HT1080 (cell line): Measurements from ENCODE around the gene HCN4. TPM values are rescaled to one million over a fixed set of nuclear protein-coding genes. Genes with fewer than 3 reads are reported as not detected.

ENCODE experiments used
- DNase-seq: peaks from one replicate; pipeline ENCODE4 v3.0.0-alpha.2; 2015; ENCODE audit warnings: low read depth
- total RNA-seq: library from RNA; depleted of rRNA; stranded (reverse); fragments of >200 nt; shearing (Covaris generic); gene quantifications from 2 replicates; pipeline ENCODE4 v1.2.3, GENCODE V29; 2014

HCN4 gene
- total RNA-seq, 1 experiment from 2014 or later: not detected

DNA sequence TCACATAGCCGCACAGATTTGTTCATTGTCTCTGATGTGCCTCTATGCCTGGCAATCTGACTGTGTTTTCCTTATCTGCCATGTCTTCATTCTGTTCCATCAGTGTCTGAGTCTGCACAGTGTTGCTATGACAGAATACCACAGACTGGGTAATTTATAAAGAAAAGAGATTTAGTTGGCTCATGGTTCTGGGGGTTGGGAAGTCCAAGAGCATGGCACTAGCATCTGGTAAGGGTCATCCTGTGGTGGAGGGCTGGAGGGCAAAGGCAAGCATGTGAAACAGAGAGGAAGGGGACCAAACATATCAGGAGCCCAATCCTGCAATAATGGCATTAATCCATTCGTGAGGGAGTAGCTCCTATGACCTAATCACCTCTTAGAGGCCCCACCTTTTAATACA, 11.9 kb upstream of the HCN4 start:
- no peak for DNase-seq

DNA sequence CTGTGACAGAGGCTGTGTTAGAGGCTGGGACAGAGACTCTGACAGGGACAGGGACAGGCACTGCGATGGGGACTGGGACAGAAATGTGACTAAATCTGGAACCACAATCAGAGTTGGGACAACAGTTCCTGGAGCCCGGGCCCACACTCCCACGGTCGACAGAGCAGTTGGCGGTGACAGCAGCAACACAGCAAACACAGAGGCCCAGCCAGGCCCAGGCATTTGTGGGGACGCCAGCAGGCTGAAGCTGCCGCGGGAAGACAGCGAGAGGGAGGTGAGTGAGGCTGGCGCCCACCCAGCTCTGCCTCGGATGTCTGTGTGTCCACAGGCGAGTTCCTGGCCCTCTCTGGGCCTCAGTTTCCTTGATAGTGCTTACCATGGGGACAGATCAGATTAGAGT, 9.3 kb upstream of the HCN4 start:
- DNase-seq: no peak

DNA sequence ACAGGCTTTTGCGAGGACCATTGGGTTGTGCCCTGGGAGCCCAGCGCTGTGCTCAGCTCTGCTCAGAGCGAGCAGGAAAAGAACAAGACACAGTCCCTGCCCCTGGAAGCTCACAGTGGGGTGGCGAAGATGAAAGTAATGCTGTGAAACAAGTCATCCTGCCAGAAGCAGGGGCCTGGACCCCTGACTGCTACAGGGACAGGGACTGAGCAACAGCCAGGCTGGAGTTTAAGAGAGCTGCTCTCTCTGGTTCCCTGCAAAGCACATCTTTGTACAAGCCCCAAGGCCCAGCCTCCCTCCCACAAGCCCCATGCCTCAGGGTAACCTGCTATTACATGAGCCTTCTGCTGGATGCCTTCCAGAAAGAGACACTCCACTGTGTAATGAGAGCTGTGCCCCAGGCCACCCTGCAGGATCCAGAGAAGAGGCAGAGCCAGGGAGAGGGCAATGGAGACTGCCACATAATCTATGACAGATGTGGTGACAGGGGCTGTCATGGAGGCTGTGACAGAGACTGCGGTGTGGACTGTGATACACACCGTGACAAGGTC, 7.1 kb upstream of the HCN4 start:
- DNase-seq: no peak

DNA sequence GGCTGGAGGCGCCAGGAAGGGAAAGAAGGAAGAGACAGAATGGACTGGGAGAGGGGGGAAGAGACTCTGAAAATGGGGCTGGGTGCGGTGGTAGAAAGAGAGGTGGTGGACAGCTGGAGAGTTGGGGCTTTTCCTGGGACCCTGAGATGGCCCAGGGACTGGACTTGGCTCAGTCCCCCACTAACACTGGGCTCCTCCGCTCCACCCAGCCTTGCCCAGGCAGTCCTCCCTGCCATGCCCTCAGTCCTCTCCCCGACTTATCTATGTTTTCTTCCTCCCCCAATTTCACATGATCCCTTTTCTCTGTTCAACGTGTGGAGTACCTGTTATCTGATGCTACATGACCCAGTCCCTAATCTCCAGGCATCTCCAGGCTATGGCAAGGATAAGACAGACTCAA, 6.3 kb upstream of the HCN4 start:
- DNase-seq: no peak

DNA sequence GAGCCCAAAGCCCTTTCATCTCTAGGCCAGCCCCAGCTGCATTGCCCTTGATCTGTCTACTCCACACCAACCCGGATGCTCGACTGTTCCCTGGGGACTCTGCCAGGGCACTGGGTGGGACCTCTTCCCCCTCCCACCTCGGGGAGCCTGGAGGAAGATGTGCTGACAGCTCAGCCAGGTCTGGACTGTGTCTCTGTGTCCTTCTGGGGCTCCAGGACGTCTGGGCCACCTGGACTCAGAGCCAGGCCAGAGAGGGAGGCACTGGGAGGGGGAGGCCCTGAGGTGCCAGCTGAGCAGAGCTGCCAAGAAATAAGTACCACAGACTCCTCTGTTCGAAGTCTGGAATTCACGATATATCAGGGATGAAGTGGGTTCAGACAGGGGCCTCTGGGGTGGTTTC, 5.8 kb upstream of the HCN4 start:
- no peak for DNase-seq

DNA sequence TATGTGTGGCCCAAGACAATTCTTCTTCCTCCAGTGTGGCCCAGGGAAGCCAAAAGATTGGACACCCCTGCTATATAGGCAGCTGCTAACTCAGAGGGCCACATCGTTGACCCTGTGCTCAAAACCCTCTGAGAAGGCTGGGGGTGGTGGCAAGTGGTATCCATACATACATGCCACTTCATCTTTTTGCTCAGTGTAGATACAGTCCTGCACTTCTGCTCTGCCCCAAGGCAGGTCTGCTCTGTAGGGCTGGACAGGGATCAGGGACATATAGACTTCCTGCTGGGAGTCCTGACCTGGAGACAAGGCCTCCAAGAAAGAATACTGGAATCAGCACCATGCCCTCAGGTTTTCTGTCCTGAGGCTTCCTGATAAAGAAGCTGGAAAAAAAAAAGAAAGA, 4.5 kb upstream of the HCN4 start:
- DNase-seq: no peak

DNA sequence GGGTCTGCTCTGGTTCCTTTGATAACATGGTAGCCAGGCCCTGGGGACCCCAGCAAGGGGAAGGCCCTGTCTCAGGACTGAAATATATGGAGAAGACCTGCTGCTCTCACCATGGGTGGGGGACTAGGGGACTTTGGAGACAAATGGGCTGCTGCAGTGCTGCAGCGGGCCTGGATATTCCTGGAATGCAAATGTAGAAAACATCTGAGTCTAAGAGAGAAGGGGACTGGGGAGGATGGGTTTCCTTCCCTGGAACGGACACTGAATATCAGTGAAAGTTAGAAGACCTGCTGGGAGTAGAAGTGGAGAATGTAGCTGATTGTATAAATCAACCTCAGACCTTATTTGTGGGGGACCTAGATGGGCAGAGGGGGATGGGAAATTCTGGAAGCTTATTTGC, 3.1 kb upstream of the HCN4 start:
- DNase-seq: no peak

DNA sequence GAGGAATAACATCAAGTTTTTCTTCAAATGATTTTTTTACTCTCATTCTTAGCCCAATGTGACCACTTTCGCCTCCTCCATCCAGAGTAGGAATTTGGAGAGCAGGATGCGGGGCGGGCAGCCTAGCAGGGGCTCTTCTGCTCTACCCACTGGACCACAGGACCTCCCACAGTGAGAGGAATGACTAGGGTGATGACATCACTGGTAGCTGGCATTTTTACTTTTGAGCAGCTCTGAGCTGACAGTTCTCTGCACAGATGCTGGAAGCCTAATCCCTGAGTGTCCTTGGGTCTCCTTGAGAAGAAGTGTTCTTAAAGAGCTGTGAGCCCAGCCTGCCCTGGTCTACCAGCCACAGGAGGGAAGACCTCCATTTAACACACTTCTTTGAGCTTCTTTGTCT, 1.4 kb upstream of the HCN4 start:
- DNase-seq: no peak

DNA sequence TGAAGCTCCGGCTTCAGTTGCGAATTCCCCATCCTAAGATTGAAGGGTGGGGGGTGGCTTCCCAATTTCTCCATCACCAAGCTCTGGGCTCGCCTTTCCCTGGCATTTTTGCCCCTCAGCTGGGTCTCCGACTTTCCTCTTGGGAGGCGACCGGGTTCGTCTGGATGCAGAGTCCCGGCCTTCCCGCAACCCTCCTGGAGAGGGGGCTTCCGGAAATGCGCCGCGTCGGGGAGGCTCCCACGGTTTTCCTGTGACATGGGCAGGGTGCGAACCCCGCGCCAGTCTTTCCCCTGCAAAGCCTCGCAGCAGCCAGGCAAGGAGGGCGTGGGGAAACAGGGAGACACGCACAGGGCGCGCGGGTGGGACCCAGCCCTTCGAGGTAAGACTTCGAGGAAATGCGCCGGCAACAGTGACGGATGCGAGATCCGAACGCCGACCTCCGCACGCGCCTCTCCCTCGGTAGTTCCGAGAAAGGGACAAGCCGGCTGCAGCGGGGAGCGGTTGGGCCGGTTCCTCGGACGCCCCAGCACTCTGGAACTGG, 466 bp upstream of the HCN4 start:
- DNase-seq: no peak

DNA sequence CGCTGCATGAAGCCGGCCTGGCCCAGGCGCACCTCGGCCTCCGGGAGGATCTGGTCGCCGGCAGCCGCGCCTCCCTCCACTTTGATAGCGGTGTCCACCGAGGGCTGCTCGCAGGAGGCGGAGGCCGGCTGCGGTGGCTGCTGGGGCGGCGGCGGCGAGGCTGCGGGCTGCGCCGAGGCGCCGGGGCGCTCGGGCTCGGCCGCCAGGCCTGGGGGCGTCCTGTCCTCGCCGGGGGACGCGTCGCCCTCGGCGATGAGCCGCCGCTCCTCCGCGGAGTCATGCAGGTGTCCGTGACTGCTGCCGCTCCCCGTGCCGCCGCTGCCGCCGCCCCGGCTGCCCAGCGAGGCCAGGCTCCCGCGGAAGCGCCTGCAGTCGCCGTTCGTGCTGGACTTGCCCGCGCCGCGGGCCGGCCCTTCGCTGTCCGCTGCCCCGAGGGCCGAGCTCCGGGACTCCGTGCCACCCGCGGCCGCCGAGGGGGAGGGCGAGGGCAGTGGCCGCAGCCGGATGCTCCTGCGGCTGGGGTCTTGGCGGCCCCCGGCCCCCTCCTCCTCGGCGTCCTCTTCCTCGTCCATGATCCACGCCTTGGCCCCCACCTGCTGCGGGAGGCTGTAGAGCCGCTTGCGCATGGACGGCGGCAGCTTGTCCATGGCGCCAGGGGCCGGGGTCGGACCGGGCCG, 996 bp downstream of the HCN4 start:
- DNase-seq: no peak

DNA sequence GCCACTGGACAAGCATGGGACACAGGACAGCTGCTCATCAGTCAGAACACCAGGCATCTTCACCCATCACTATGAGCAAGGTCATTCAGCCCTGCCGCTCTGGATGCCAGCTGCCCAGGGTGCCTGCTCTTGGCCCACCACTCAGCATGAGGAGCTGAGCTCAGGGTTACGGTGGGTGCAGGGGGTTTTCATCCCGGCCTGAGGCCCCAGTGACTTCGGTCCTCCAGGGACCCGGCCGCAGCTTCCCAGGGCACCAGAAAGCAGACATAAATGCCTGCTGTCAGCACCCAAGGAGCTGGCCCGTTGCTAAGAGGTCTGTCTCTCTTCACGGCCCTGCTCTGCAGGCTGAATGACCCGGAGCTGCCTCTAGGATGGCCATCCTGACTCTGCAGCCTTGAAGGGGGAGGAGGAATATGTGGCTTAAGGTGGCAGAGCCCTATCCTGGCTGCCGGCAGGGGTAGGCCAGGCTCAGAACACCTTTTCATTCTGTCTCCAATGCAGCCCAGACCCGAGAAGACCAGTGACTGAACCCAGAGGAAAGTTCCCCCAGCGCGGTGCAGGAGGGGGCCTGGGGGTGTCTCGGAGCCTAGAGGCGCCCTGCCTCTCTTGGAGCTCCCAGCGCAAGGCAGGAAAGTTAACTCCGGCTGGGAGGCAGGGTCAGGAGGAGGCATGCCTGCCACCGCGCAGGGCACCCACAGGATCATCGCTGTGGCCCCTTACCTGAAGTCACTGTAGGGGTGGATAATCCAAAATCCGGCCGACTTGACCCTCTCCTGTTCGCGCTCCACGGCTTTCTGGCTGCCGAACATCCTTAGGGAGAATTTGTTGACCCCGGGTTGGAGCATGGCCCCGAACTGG, 1.8 kb downstream of the HCN4 start:
- no peak for DNase-seq

DNA sequence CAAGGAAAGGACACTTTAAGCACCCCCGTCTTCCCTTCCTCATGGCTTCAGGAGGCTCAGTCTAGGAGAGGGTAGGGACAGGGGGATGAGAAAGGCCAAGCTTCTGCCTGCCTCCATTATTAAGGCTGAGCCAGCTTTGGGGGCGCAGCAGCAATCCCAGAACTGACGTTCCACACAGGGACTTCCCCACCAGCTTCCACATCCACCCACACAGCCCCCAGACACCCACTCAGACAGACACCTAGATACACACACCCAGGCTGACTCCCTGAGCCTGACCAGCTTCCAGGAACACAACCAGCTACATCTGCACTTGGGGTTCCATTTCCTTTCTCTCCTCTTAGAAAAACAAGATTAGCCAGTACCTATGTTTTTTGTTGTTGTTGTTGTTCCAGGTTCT, 4.7 kb downstream of the HCN4 start:
- DNase-seq: no peak

DNA sequence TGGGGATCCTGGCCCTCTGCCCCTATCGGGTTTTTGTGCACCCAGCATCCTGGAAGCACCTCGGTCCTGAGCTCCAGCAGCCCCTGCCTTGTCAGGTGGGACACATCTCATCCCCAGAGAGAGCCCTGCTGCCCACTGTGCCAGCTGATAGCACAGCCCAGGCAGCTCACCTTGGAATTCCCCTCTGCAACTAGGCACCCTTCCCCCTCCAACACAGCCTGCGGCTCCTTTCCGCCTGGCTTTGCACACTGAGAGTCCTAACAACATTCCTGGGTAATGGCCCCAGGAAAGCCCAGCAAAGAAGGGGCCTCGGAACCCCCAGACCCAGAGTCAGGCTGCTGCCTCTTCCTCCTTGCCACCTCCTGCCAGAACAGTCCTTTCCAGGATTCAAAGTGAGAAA, 5.9 kb downstream of the HCN4 start:
- DNase-seq: no peak

DNA sequence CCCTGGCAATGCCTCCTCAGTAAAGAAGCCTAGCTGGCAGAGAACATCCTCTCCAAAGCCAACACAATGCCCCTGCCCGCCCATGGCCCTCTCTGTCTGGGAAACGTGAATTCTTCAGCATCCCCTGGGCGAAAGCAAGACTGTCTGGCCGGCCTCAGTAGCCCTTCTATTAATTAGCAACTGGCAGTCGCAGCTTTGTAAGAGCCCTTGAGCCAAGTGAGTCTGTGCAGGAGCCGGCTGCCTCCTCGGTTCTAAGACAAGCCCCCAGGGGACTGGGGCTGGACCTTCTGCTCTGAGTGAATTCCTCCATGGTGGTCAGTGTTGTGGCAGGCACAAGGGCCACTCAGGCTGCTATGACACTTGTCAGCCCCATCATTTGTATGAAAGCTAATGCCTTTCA, 7.4 kb downstream of the HCN4 start:
- no peak for DNase-seq

DNA sequence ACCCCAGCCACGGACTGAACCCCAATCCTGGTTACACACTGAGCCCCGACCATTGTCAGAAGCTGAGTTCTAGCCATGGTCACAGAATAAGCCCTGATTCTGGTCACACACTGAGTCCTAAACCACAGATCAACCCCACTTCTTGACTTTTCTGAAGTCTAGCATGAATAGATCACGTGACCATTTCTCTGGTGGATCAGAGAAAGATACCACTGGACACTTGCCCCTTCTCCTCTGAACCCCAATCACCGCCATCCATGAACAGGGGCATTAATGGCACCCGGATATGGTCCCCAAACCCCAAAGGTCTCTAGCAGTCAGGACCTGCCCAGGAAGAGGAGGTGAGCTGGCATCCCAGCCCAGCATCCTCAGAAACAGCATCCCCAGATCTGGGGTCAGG, 9.1 kb downstream of the HCN4 start:
- DNase-seq: no peak

DNA sequence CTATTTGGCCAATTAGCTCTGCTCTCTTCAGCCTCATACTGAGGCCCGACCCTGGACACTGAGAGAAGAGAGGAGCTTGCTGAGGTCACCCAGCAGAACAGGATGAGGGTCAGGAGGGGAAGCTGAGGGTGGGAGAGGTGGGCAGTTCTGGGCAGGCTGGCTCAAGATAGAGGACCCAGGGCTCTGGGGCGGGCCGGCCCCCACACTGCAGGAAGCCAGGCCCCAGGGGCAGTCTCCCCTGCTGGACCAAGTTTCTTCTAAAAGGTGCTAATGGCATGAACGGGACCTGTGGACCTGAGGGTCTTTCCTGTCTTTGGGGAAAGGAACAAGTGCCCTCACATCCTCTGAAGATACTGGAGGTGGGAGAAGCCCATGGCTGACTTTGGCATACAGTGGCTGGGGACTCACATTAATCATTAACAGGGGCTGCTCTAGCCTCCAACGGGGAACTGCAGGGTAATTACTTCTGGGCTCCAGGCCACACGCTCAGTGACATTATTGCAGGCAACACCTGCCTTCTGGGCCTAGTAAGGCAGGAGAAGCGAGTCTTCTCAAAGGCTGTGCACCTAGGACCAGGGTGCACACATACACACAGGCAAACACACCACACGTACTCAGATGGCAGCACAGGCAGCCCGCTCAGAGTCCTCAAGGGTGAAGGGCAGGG, 10.6 kb downstream of the HCN4 start:
- no peak for DNase-seq

DNA sequence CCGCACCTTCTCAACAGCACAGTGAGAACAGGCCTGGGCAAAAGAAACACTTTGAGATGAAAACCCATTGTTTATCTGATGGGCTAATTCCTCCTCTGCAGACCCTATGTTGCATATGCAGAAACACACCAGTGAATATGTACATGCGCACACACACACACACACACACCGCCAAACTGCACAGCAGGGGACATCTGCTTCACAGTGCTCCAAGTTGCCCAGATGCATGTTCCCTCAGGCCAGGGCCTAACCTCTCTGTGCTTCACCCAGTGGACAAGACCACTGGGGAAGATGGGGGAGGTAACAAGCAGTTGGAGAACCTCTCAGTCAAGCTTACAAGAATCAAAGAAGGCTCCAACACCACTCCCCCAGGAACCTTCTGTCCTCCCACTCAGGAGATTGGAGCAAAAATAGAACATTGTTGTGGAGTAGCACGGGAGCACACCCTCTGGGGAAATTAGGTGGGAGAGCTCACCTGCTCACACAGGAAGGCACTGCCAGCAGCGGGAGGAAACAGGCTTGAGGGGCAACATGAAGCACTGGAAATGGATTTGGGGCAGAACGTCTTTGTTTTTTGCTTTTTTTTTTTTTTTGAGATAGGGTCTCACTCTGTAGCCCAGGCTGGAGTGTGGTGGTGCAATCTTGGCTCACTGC, 13.0 kb downstream of the HCN4 start:
- DNase-seq: no peak

DNA sequence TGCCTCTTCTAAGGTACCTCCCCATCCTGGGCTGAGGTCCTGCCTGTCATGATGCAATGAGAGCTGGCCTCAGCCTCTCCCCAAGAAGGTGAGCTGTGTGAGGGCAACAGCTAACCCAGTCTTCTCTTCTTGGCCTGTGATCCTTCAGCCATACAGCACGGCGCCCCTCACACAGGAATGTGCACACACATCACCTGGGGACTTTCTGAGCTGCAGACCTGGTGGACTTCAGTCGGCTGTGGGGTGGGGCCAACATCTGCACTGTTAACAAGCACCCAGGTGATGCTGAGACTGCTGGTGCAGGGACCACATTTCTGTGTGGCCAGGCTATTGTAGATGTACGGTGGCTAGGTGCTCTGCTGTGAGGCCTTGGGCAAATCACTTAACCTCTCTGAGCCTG, 14.5 kb downstream of the HCN4 start:
- DNase-seq: no peak

DNA sequence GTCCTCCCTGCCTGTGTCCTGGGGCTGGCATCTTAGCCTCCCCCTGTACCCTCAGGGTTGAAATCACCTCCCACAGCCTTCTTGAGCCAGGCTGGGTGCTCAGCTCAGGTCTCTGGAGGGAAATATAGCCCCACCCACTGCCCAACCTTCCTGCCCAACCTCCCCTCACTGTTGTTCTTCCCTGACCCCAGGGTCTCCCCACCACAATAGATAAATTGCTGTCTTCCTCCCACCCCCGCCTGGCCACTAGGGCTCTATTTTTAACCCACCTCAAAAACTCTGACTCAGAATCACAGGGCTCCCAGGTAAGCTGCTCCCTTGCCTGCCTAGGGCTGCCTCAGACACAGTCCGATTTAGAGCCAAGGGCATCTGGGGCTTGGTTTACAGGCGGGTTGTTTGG, 15.0 kb downstream of the HCN4 start:
- DNase-seq: no peak

DNA sequence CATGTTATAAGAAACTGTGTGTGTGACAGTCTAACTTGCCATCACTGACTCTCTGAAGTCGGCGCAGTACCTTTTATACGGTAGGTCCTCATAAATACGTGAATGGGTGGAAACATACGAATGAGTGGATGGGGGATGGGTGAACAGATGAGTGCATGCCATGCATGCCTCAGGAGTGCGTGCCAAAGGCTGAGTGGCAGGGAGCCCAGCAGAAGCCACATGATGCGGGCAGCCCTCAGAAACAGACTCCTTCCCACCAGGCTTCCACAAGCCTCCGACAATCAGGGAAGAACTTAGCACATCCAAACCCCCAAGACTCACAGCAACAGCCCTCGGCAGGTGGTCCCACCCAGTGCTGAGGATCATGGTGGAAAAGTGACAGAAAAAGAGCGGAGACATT, 16.7 kb downstream of the HCN4 start:
- no peak for DNase-seq

DNA sequence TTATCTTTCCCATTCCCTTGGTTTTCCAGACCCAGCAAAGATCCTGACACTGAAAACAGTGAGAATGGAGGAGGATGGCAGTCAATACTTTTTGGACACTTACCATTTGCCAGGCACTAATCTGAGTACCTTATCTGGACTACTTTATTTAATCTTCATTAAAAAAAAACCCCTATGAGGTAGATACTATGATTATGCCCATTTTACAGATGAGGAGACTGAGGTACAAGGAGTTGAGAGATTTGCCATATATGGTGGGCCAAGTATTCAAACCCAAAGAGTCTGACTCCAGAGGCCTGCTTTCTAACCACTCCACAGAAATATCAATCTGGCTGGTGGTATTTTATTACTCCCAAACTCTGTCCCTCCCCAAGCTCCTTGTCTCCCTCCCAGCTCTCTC, 19.6 kb downstream of the HCN4 start:
- DNase-seq: no peak
